Activated CD4-positive, alpha-beta memory T cell treated with anti-CD3 and anti-CD28 coated beads for 36 hours (primary cell): ENCODE data around the gene EXOC4. TPM values are rescaled to one million over a fixed set of nuclear protein-coding genes. Genes with fewer than 3 reads are reported as not detected.
"Not testable (repeated sequence)": the region's sequence is repeated elsewhere in the genome, so short reads cannot be mapped to it uniquely, and the experiment has no call there.

Source experiments
- CTCF ChIA-PET: fragments of 350-600 bp; sonication (Branson Sonifier 250); formaldehyde crosslinking; loops from one replicate; lab custom pipeline; 2021; ENCODE audit warnings: antibody characterized with exemption, inconsistent platforms; lab: Charles Lee
- POLR2A ChIA-PET: fragments of 350-600 bp; sonication (Branson Sonifier 250); formaldehyde crosslinking; loops from one replicate; lab custom pipeline; 2021; ENCODE audit warnings: antibody characterized with exemption; lab: Charles Lee
- DNase-seq: peaks from one replicate; pipeline ENCODE4 v3.0.0-alpha.2; 2020
- H3K27ac Mint-ChIP-seq: one replicate; pipeline ENCODE4 v1.8.0; 2021; ENCODE audit warnings: mixed read lengths
- H3K27me3 Mint-ChIP-seq: one replicate; pipeline ENCODE4 v1.8.0; 2021; ENCODE audit warnings: mixed read lengths
- H3K36me3 Mint-ChIP-seq: one replicate; pipeline ENCODE4 v1.8.0; 2021; ENCODE audit warnings: mixed read lengths
- H3K4me1 Mint-ChIP-seq: one replicate; pipeline ENCODE4 v1.8.0; 2021; ENCODE audit warnings: low read depth, mixed read lengths
- H3K4me3 Mint-ChIP-seq: one replicate; pipeline ENCODE4 v1.8.0; 2021; ENCODE audit warnings: mild to moderate bottlenecking, mixed read lengths
- H3K9me3 Mint-ChIP-seq: one replicate; pipeline ENCODE4 v1.8.0; 2021; ENCODE audit warnings: mixed read lengths
- intact Hi-C: fragments of 100-400 bp; cut with micrococcal nuclease; formaldehyde crosslinking; loops from one replicate; pipeline ENCODE4 v1.15.1; 2023
- total RNA-seq, 2 experiments: library from RNA; stranded (reverse); gene quantifications; one replicate each; pipeline ENCODE4 v1.2.3, GENCODE V29; 2021

EXOC4 gene
- total RNA-seq, 2 experiments from 2014 or later: 55.8 to 60.8 TPM

GRCh38 chr7:134062460-134062859 lies 809.6 kb downstream of the EXOC4 start:
- Mint-ChIP-seq H3K9me3 (no peaks in the 10 kb centered on the region), H3K27ac (no peak overlapping the region), H3K4me1 (no peaks in the 10 kb centered on the region), H3K4me3 (no peak overlapping the region), H3K27me3 (no peaks in the 10 kb centered on the region), H3K36me3 (peaks cover 18% of the 10 kb centered on the region)
- POLR2A ChIA-PET: no interaction called here
- no peak for DNase-seq
- CTCF ChIA-PET: no interaction called here
- intact Hi-C loops: no loop called here

GRCh38 chr7:134065415-134065814 lies 812.5 kb downstream of the EXOC4 start:
- Mint-ChIP-seq H3K27me3 (no peaks in the 10 kb centered on the region), H3K4me3 (no peak overlapping the region), H3K9me3 (no peaks in the 10 kb centered on the region), H3K36me3 (peaks cover 20% of the 10 kb centered on the region), H3K4me1 (no peaks in the 10 kb centered on the region), H3K27ac (no peak overlapping the region)
- no peak for DNase-seq
- POLR2A ChIA-PET: no interaction called here
- intact Hi-C loops: no loop called here
- CTCF ChIA-PET: interaction anchor here (0.6 kb wide), 1 partner anchor 14 kb away, joined by 3 read pairs; no protein-coding TSS in a partner anchor

- Mint-ChIP-seq H3K4me1 (no peaks in the 10 kb centered on the region), H3K27ac (no peak overlapping the region), H3K36me3 (peaks cover 20% of the 10 kb centered on the region), H3K9me3 (no peaks in the 10 kb centered on the region), H3K4me3 (no peak overlapping the region), H3K27me3 (no peaks in the 10 kb centered on the region)
- ChIA-PET CTCF (no interaction called here), POLR2A (no interaction called here)
- intact Hi-C loops: no loop called here
- no peak for DNase-seq
These were observed 814.3 kb downstream of the EXOC4 start for GRCh38 chr7:134067164-134067563.

- Mint-ChIP-seq H3K27me3 (no peaks in the 10 kb centered on the region), H3K4me1 (no peaks in the 10 kb centered on the region), H3K27ac (no peak overlapping the region), H3K4me3 (no peak overlapping the region), H3K36me3 (peaks cover 22% of the 10 kb centered on the region), H3K9me3 (no peaks in the 10 kb centered on the region)
- POLR2A ChIA-PET: no interaction called here
- intact Hi-C loops: no loop called here
- no peak for DNase-seq
- CTCF ChIA-PET: no interaction called here
These were observed 815.8 kb downstream of the EXOC4 start for GRCh38 chr7:134068670-134069069.

GRCh38 chr7:134069187-134069586 lies 816.3 kb downstream of the EXOC4 start:
- no peak for DNase-seq
- ChIA-PET POLR2A (no interaction called here), CTCF (no interaction called here)
- H3K9me3 Mint-ChIP-seq: no peaks in the 10 kb centered on the region
- intact Hi-C loops: no loop called here
- no peak overlapping the region for H3K27ac Mint-ChIP-seq
- no peaks in the 10 kb centered on the region for H3K4me1 Mint-ChIP-seq
- no peaks in the 10 kb centered on the region for H3K27me3 Mint-ChIP-seq
- H3K4me3 Mint-ChIP-seq: no peak overlapping the region
- peaks cover 26% of the 10 kb centered on the region for H3K36me3 Mint-ChIP-seq

DNA sequence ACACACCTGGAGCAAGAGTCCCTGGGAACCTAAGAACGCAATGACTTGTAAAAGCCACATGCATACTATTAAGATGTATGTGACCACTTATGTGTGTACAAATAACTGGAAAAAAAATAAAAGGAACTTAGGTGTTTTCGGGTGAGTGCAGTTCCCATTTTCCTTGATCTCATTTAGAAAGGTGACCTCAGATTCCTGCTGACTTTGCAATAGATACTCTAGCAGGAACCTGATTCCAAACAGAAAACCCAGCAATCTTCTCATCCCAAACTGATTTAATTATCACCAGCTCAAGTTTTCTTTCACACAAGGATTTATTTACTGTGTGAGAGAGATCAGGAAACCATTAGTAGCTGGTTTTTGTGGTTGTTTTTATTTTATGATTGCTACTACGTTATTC lies 817.8 kb downstream of the EXOC4 start:
- Mint-ChIP-seq H3K4me3 (no peak overlapping the region), H3K36me3 (peaks cover 25% of the 10 kb centered on the region), H3K9me3 (peaks cover 3% of the 10 kb centered on the region), H3K27me3 (no peaks in the 10 kb centered on the region), H3K27ac (no peak overlapping the region), H3K4me1 (no peaks in the 10 kb centered on the region)
- ChIA-PET CTCF (no interaction called here), POLR2A (no interaction called here)
- intact Hi-C loops: no loop called here
- DNase-seq: no peak

DNA sequence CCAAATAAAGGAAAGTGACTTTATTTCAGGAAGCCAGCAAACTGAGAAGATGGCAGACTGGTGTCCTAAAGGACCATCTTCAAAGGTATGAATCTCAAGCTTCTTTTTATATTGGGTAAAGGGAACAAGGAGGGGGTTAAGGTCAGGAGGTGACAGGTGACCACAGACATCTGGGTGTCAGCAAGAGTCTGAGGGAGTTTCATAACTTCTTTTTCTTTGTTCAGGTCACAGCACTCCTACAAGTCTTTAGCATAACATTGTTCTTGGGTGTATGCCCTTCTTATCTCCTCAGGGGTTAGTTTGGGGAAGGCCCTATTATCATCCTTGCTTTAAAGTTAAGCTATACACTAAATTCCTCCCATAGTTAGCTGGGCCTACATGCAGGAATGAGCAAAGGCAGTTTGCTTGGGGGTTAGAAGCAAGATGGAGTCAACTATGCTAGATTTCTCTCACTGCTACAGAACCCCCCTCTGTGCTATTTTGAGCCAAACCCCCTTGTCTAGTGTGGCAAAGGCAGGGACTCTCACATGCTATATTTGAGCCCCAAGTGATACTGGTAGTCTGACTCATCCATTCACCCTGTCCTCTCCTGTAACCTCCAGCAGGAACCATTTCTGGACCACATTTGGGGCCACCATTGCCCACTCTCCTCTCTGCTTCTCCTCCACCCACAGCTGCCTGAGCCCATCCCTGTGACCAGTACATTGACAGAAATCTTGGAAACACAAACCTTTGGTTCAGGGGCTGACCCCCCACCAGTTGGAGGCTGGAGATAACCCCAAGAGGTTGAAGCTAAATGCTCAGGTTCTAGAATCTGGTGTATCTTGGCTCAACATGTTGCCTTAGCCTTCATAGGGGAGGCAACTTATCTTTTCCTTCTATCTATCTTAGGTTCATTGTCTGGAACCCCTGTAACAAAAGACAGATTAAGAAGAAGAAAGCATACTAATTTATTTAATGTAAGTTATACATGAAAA lies 818.8 kb downstream of the EXOC4 start:
- Mint-ChIP-seq H3K9me3 (peaks cover 6% of the 10 kb centered on the region), H3K27ac (no peak overlapping the region), H3K36me3 (peaks cover 17% of the 10 kb centered on the region), H3K4me3 (no peak overlapping the region), H3K4me1 (no peaks in the 10 kb centered on the region), H3K27me3 (no peaks in the 10 kb centered on the region)
- ChIA-PET CTCF (no interaction called here), POLR2A (no interaction called here)
- DNase-seq: no peak
- intact Hi-C loops: no loop called here

DNA sequence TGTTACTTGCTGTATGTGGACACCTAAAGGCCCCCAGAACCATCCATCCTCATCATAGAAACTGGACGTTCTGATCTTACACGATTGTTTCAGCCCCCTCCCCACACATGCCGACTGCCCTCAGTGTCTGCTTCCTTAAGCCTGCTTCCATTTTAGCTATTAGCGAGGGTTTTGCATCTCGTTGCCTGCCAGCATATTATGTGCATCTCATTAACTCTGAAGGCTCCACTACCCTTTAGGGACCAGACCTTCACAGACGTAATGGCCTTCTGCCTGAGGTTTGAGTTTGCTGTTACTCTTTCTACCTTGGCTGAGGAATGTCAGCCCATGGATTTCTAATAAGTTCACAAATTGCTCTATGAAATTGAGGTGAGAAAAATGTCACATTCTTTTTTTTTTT lies 820.4 kb downstream of the EXOC4 start:
- intact Hi-C loops: no loop called here
- Mint-ChIP-seq H3K36me3 (peaks cover 13% of the 10 kb centered on the region), H3K4me3 (no peak overlapping the region), H3K4me1 (no peaks in the 10 kb centered on the region), H3K27ac (no peak overlapping the region), H3K9me3 (peaks cover 6% of the 10 kb centered on the region), H3K27me3 (no peaks in the 10 kb centered on the region)
- ChIA-PET POLR2A (no interaction called here), CTCF (no interaction called here)
- DNase-seq: no peak

DNA sequence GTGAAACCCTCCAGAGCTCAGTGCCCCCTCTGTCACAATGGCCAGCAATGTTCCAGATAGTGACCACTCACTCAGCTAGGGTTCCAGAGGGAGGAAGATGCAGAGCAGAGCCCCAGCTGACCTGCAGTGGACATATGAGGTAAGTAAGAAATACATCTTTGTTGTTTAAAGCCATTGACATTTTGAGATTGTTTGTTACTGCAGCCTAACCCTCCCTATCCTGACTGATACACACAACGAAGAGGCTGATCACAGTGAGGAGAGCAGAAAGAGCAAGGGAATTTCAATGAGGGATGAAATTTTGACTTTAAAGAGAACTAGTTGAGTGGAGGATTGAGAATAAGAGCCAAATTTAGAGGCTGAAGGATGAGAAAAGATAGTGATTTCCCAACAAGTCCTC lies 822.9 kb downstream of the EXOC4 start:
- Mint-ChIP-seq H3K4me1 (no peaks in the 10 kb centered on the region), H3K27me3 (no peaks in the 10 kb centered on the region), H3K36me3 (peaks cover 13% of the 10 kb centered on the region), H3K27ac (no peak overlapping the region), H3K9me3 (peaks cover 6% of the 10 kb centered on the region), H3K4me3 (no peak overlapping the region)
- intact Hi-C loops: no loop called here
- POLR2A ChIA-PET: no interaction called here
- no peak for DNase-seq
- CTCF ChIA-PET: no interaction called here

- DNase-seq, CTCF ChIA-PET, H3K9me3 Mint-ChIP-seq, POLR2A ChIA-PET, H3K4me1 Mint-ChIP-seq, H3K27me3 Mint-ChIP-seq, intact Hi-C loops, H3K4me3 Mint-ChIP-seq, H3K27ac Mint-ChIP-seq: not testable (repeated sequence)
- H3K36me3 Mint-ChIP-seq: peaks cover 13% of the 10 kb centered on the region
These were observed 824.7 kb downstream of the EXOC4 start for GRCh38 chr7:134077560-134077959.

DNA sequence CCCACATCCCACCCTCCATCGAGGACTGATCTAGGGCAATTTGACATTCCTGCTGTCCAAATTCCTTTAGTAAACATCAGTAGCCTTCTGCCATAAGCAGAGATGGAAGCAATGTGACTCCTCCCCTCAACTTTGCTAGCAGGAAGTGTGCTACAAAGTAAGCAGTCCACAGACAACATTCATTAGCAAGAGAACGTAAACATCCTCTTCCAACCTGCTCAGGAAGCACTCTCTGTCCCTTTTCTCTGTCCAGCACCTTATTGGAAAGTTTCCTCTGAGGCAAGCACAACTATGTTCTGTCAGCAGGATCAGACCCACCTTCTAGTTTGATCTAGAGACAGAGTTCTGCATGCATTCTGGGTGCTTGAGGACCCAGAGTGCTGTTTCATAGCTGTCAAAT lies 826.1 kb downstream of the EXOC4 start:
- Mint-ChIP-seq H3K4me3 (no peak overlapping the region), H3K4me1 (no peaks in the 10 kb centered on the region), H3K9me3 (peaks cover 6% of the 10 kb centered on the region), H3K27me3 (no peaks in the 10 kb centered on the region), H3K27ac (no peak overlapping the region), H3K36me3 (peaks cover 8% of the 10 kb centered on the region)
- ChIA-PET POLR2A (no interaction called here), CTCF (interaction anchor here (0.7 to 1.1 kb wide), 2 partner anchors 13 to 21 kb away, joined by 3 read pairs; no protein-coding TSS in a partner anchor)
- DNase-seq: no peak
- intact Hi-C loops: no loop called here

GRCh38 chr7:134081695-134082094 lies 828.8 kb downstream of the EXOC4 start:
- DNase-seq: no peak
- H3K4me3 Mint-ChIP-seq: no peak overlapping the region
- H3K27ac Mint-ChIP-seq: no peak overlapping the region
- no peaks in the 10 kb centered on the region for H3K27me3 Mint-ChIP-seq
- POLR2A ChIA-PET: no interaction called here
- H3K4me1 Mint-ChIP-seq: no peaks in the 10 kb centered on the region
- CTCF ChIA-PET: interaction anchor here (1.1 kb wide), 1 partner anchor 59 kb away, joined by 3 read pairs; no protein-coding TSS in a partner anchor
- intact Hi-C loops: no loop called here
- H3K36me3 Mint-ChIP-seq: no peaks in the 10 kb centered on the region
- peaks cover 2% of the 10 kb centered on the region for H3K9me3 Mint-ChIP-seq
